OCI-LY7 (cell line): ENCODE results near the gene CXCL12. TPM values are rescaled to one million over a fixed set of nuclear protein-coding genes. Genes with fewer than 3 reads are reported as not detected.

Experiments
- BruUV-seq: library from RNA; stranded (reverse); fragments of 400-500 nt; replicated peaks from 2 replicates; lab custom pipeline; 2021; lab: Mats Ljungman, UMichigan
- CTCF ChIA-PET: fragments of 300-600 bp; sonication (Branson Sonifier 250); formaldehyde crosslinking; loops from one replicate; lab custom pipeline; 2022; ENCODE audit warnings: antibody characterized with exemption; ENCODE audit not compliant: unreplicated experiment; lab: Charles Lee
- POLR2A ChIA-PET: fragments of 300-600 bp; sonication (Branson Sonifier 250); formaldehyde crosslinking; loops from one replicate; lab custom pipeline; 2022; ENCODE audit warnings: antibody characterized with exemption; lab: Charles Lee
- DNase-seq: peaks from one replicate; pipeline ENCODE4 v3.0.0-alpha.2; 2015; ENCODE audit warnings: low spot score
- H2AFZ ChIP-seq: fragments of 200-600 bp; sonication (generic), shearing (Covaris generic); 2 replicates; pipeline ENCODE4 v1.6.1; 2014; ENCODE audit warnings: mild to moderate bottlenecking, antibody characterized with exemption, low read length, moderate library complexity
- H3K27ac ChIP-seq: fragments of 200-600 bp; sonication (generic); 2 replicates; pipeline ENCODE4 v1.5.1; 2014; ENCODE audit warnings: mixed run types, low read depth, mild to moderate bottlenecking, moderate library complexity, low read length, inconsistent platforms; ENCODE audit not compliant: poor library complexity, severe bottlenecking
- H3K36me3 ChIP-seq: fragments of 200-600 bp; sonication (generic); 2 replicates; pipeline ENCODE4 v1.6.1; 2014; ENCODE audit warnings: mild to moderate bottlenecking, antibody characterized with exemption, low read length, moderate library complexity, mixed read lengths; ENCODE audit not compliant: insufficient read depth
- H3K4me1 ChIP-seq: fragments of 200-600 bp; sonication (generic); 2 replicates; pipeline ENCODE4 v1.5.1; 2014; ENCODE audit warnings: mild to moderate bottlenecking, low read length; ENCODE audit not compliant: insufficient read depth, poor library complexity, severe bottlenecking
- H3K4me2 ChIP-seq: fragments of 200-600 bp; sonication (generic); 2 replicates; pipeline ENCODE4 v1.6.1; 2014; ENCODE audit warnings: mild to moderate bottlenecking, low read length
- H3K4me3 ChIP-seq: fragments of 200-600 bp; sonication (generic); 2 replicates; pipeline ENCODE4 v1.5.1; 2014; ENCODE audit warnings: mild to moderate bottlenecking, low read depth, low read length; ENCODE audit not compliant: poor library complexity, severe bottlenecking
- H3K79me2 ChIP-seq: fragments of 200-600 bp; sonication (generic); 2 replicates; pipeline ENCODE4 v1.6.1; 2016; ENCODE audit warnings: low read depth, mild to moderate bottlenecking, low read length, moderate library complexity, mixed read lengths; ENCODE audit not compliant: insufficient read depth
- H3K9me2 ChIP-seq: fragments of 200-600 bp; sonication (generic); 2 replicates; pipeline ENCODE4 v1.6.1; 2016; ENCODE audit warnings: mild to moderate bottlenecking, low read length, mixed read lengths; ENCODE audit not compliant: insufficient read depth
- H3K9me3 ChIP-seq: fragments of 200-600 bp; sonication (generic); 2 replicates; pipeline ENCODE4 v1.6.1; 2014; ENCODE audit warnings: mild to moderate bottlenecking, mixed run types, low read length, mixed read lengths
- H4K20me1 ChIP-seq: fragments of 200-600 bp; sonication (generic); 2 replicates; pipeline ENCODE4 v1.6.1; 2014; ENCODE audit warnings: mild to moderate bottlenecking, antibody characterized with exemption, low read length, moderate library complexity, mixed read lengths; ENCODE audit not compliant: insufficient read depth
- CTCF ChIP-seq: fragments of 200-600 bp; sonication (generic); conservative IDR thresholded peaks from 2 replicates; pipeline ENCODE4 v1.5.1; 2014; ENCODE audit warnings: mild to moderate bottlenecking, antibody characterized with exemption, low read length, moderate library complexity, mixed read lengths
- EZH2phosphoT487 ChIP-seq: fragments of 200-600 bp; sonication (generic); IDR thresholded peaks from 2 replicates; pipeline ENCODE4 v1.6.1; 2018; ENCODE audit warnings: low read depth, borderline replicate concordance, mild to moderate bottlenecking, mixed run types, antibody characterized with exemption, low read length, moderate library complexity, mixed read lengths
- intact Hi-C: fragments of 100-400 bp; cut with micrococcal nuclease; formaldehyde crosslinking; loops from one replicate; pipeline ENCODE4 v1.10.0; 2022; ENCODE audit not compliant: unreplicated experiment
- total RNA-seq, 2 experiments: library from RNA; depleted of rRNA in 1 of 2; stranded (reverse); fragments of >200 nt in 1 of 2; shearing (Covaris generic) in 1 of 2; gene quantifications; 2 replicates each; pipeline ENCODE4 v1.2.3, GENCODE V29; 2014 to 2022

CXCL12 gene
- total RNA-seq, 2 experiments from 2014 or later, result not detected

- no peaks in the 10 kb centered on the region for H3K9me3 ChIP-seq
- H2AFZ ChIP-seq, result no peak overlapping the region
- H3K4me1 ChIP-seq, result no peaks in the 10 kb centered on the region
- H3K79me2 ChIP-seq, result no peaks in the 10 kb centered on the region
- CTCF ChIA-PET, result no interaction called here
- DNase-seq, result no peak
- TF ChIP-seq EZH2phosphoT487, result no peak
- no peak for TF ChIP-seq CTCF
- POLR2A ChIA-PET, result no interaction called here
- H3K36me3 ChIP-seq, result no peaks in the 10 kb centered on the region
- intact Hi-C loops, result no loop called here
- no peak overlapping the region for H3K4me3 ChIP-seq
- BruUV-seq, result no TSS peak
- no peaks in the 10 kb centered on the region for H4K20me1 ChIP-seq
- H3K4me2 ChIP-seq, result no peak overlapping the region
- H3K9me2 ChIP-seq, result no peaks in the 10 kb centered on the region
- no peak overlapping the region for H3K27ac ChIP-seq
Measured at GRCh38 chr10:44379907-44380306, 5.0 kb downstream of the CXCL12 start.

- no peak overlapping the region for H3K4me2 ChIP-seq
- BruUV-seq, result no TSS peak
- H3K4me3 ChIP-seq, result no peak overlapping the region
- intact Hi-C loops, result no loop called here
- no peaks in the 10 kb centered on the region for H3K4me1 ChIP-seq
- H2AFZ ChIP-seq, result no peak overlapping the region
- H4K20me1 ChIP-seq, result no peaks in the 10 kb centered on the region
- ChIA-PET POLR2A (no interaction called here), CTCF (no interaction called here)
- TF ChIP-seq CTCF, result no peak
- TF ChIP-seq EZH2phosphoT487, result no peak
- no peaks in the 10 kb centered on the region for H3K9me3 ChIP-seq
- no peak for DNase-seq
- no peak overlapping the region for H3K27ac ChIP-seq
- no peaks in the 10 kb centered on the region for H3K79me2 ChIP-seq
- no peaks in the 10 kb centered on the region for H3K36me3 ChIP-seq
- H3K9me2 ChIP-seq, result no peaks in the 10 kb centered on the region
Measured at GRCh38 chr10:44378626-44379025, 6.3 kb downstream of the CXCL12 start.

- no peak overlapping the region for H2AFZ ChIP-seq
- intact Hi-C loops, result no loop called here
- H3K4me2 ChIP-seq, result no peak overlapping the region
- H3K9me3 ChIP-seq, result no peaks in the 10 kb centered on the region
- CTCF ChIA-PET, result no interaction called here
- H3K36me3 ChIP-seq, result no peaks in the 10 kb centered on the region
- no peak for DNase-seq
- no peaks in the 10 kb centered on the region for H4K20me1 ChIP-seq
- H3K4me3 ChIP-seq, result no peak overlapping the region
- H3K79me2 ChIP-seq, result no peaks in the 10 kb centered on the region
- H3K27ac ChIP-seq, result no peak overlapping the region
- H3K4me1 ChIP-seq, result no peaks in the 10 kb centered on the region
- POLR2A ChIA-PET, result interaction anchor here (0.6 kb wide), 1 partner anchor 32 kb away, joined by 3 read pairs; no protein-coding TSS in a partner anchor
- H3K9me2 ChIP-seq, result no peaks in the 10 kb centered on the region
- TF ChIP-seq EZH2phosphoT487 (no peak), CTCF (no peak)
- BruUV-seq, result no TSS peak
Measured at GRCh38 chr10:44377651-44378310, 7.1 kb downstream of the CXCL12 start.
